Panc1 (cell line): ENCODE data around the gene PAQR9.

Experiments
- POLR2AphosphoS5 ChIP-seq: IDR thresholded peaks from 2 replicates; pipeline ENCODE4 v1.6.1; 2012; ENCODE audit warnings: mild to moderate bottlenecking, low read depth, low read length, moderate library complexity
- TF ChIP-seq, protein P1 (sequence below): fragments of 450-650 bp; IDR thresholded peaks from 2 replicates; pipeline ENCODE4 v1.5.1; 2017; ENCODE audit warnings: mild to moderate bottlenecking

- TF ChIP-seq POLR2AphosphoS5 = no peak
- TF ChIP-seq, protein P1, sequence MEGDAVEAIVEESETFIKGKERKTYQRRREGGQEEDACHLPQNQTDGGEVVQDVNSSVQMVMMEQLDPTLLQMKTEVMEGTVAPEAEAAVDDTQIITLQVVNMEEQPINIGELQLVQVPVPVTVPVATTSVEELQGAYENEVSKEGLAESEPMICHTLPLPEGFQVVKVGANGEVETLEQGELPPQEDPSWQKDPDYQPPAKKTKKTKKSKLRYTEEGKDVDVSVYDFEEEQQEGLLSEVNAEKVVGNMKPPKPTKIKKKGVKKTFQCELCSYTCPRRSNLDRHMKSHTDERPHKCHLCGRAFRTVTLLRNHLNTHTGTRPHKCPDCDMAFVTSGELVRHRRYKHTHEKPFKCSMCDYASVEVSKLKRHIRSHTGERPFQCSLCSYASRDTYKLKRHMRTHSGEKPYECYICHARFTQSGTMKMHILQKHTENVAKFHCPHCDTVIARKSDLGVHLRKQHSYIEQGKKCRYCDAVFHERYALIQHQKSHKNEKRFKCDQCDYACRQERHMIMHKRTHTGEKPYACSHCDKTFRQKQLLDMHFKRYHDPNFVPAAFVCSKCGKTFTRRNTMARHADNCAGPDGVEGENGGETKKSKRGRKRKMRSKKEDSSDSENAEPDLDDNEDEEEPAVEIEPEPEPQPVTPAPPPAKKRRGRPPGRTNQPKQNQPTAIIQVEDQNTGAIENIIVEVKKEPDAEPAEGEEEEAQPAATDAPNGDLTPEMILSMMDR = no peak
Observed at GRCh38 chr3:142941373-142942123, 21.9 kb downstream of the PAQR9 start.
